ENCODE data around the gene GJB2. TPM values are rescaled to one million over a fixed set of nuclear protein-coding genes. Genes with fewer than 3 reads are reported as not detected.
A peak's percentile ranks its signal among the peaks of the same experiment; 100 is the strongest.

GJB2 gene
- total and polyA plus RNA-seq, 2 donors (not counting 1 experiment from before 2014, with no cell fraction given) = 0.09 TPM; not detected in 1

DNA sequence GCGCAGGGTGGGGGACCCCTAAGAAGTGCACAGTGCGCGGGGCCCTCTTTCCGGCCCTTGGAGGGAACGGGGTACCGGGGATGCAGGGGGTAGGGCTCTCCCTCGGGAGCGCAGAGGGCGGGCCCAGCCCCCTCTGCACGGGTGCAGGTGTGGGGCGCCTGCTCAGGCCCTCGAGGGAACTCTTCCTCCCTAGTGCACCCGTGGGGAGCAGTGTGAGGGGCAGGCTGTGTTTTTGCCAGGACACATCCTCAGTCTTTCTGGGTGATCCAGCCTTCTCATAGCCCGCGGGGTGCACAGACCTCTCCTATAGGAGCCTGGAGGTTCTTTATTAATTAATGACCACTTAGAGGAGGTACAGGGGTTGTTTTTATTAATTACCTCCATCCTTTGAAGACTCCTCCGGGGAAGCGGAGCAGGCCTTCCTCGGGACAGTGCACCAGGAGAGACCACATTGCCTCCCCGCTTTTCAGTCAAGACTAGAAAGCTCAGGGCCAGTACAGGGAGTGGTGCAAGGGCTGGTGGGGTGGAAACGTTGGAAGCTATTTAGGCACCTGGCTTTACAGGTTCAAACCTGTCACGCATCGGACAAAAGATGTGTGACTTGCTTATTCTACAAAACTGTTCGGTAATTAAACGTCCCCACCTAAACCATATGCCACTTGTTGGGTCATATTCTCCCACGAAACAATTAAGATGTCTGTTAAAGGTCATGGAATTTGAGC is 40.0 kb upstream of the GJB2 start:
- no peaks in the 10 kb centered on the region for H3K4me1 ChIP-seq (ENCODE audit: control insufficient read depth, extremely low read depth, insufficient read depth, low read length)
- H3K9me3 ChIP-seq (ENCODE audit: control insufficient read depth, insufficient read depth, low read depth, low read length) = no peaks in the 10 kb centered on the region
- no peaks in the 10 kb centered on the region for H3K36me3 ChIP-seq (ENCODE audit: control insufficient read depth, insufficient read depth, low read length)
- H3K4me3 ChIP-seq (replicated peaks in 1 of 4; ENCODE audit: control extremely low read depth in 1 of 4, insufficient read depth in 1 of 4, low read depth in 3 of 4, low read length in 4 of 4) = no peak overlapping the region
- H4K20me1 ChIP-seq (ENCODE audit: control insufficient read depth, extremely low read depth, insufficient read depth, low read length) = no peaks in the 10 kb centered on the region
- peaks cover 35% of the 10 kb centered on the region for H3K27me3 ChIP-seq (ENCODE audit: control insufficient read depth, insufficient read depth, low read length)
- no peak overlapping the region for H3K4me2 ChIP-seq (ENCODE audit: extremely low read depth, insufficient read depth, low read length)
- TF ChIP-seq EZH2 (IDR thresholded peaks at IDR 0.05; ENCODE audit: low read length, missing control alignments) = peak; percentile 76
- TF ChIP-seq, protein P1, sequence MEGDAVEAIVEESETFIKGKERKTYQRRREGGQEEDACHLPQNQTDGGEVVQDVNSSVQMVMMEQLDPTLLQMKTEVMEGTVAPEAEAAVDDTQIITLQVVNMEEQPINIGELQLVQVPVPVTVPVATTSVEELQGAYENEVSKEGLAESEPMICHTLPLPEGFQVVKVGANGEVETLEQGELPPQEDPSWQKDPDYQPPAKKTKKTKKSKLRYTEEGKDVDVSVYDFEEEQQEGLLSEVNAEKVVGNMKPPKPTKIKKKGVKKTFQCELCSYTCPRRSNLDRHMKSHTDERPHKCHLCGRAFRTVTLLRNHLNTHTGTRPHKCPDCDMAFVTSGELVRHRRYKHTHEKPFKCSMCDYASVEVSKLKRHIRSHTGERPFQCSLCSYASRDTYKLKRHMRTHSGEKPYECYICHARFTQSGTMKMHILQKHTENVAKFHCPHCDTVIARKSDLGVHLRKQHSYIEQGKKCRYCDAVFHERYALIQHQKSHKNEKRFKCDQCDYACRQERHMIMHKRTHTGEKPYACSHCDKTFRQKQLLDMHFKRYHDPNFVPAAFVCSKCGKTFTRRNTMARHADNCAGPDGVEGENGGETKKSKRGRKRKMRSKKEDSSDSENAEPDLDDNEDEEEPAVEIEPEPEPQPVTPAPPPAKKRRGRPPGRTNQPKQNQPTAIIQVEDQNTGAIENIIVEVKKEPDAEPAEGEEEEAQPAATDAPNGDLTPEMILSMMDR (conservative IDR thresholded peaks at IDR 0.05 in 1 of 2, IDR thresholded peaks at IDR 0.05 in 1 of 2; ENCODE audit: low read depth in 1 of 2, low read length in 2 of 2) = no peak
- H3K79me2 ChIP-seq (ENCODE audit: control insufficient read depth, insufficient read depth, low read length) = no peaks in the 10 kb centered on the region
- H3K9ac ChIP-seq (ENCODE audit: insufficient read depth, low read length) = no peak overlapping the region
- no peak for DNase-seq (ENCODE audit: low read depth in 2 of 2)
- no peak overlapping the region for H3K27ac ChIP-seq (ENCODE audit: insufficient read depth, low read length)
- no peak overlapping the region for H2AFZ ChIP-seq (ENCODE audit: low read length)

DNA sequence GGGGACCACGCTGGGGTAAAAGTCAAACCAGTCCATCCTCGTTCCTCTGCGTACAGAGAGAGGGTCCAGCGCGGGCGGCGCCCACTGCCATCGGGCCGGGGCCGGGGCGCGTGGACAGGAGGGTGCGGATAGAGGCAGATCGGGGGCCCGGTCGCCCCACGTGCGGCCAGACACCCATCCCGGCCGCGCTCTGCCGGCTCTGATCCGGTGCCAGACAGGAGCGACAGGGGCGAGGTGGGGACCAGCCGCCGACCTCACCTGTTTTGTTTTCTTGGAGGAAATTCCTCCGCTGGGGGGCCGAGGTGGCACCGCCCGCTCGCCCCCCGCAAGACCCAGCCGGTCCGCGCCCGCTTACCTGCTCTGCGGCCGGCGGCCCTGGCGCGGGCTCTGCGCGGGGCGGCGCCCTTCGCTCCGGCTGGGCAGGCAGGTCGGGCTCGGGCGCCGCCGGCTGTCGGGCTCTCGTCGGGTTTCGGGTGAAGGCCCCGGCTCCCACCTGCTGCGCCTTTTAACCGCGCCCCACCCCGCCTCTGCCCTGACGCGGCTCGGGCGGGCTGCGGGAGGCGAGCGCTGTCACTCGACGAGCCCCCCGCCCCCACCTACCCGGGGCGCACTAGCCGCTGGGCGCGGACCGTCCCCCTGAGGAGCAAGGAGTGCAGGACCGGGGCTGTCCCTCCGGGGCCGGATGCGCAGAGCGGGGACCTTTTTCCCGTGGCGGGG is 39.3 kb upstream of the GJB2 start, which contains the start of gene GJB6:
Gene GJB6 (minus strand): TSS at position 481 of the 717 bp plus-strand sequence. CDS start 8,839 bp downstream, outside the sequence.
- no peaks in the 10 kb centered on the region for H3K9me3 ChIP-seq (ENCODE audit: control insufficient read depth, insufficient read depth, low read depth, low read length)
- H3K27me3 ChIP-seq (ENCODE audit: control insufficient read depth, insufficient read depth, low read length) = peaks cover 35% of the 10 kb centered on the region
- H3K4me3 ChIP-seq (replicated peaks in 1 of 4; ENCODE audit: control extremely low read depth in 1 of 4, insufficient read depth in 1 of 4, low read depth in 3 of 4, low read length in 4 of 4) = no peak within 1 kb of the TSS
- no peaks in the 10 kb centered on the region for H3K4me1 ChIP-seq (ENCODE audit: control insufficient read depth, extremely low read depth, insufficient read depth, low read length)
- no peak for DNase-seq (ENCODE audit: low read depth in 2 of 2)
- H3K79me2 ChIP-seq (ENCODE audit: control insufficient read depth, insufficient read depth, low read length) = no peaks in the 10 kb centered on the region
- TF ChIP-seq, protein P1 (conservative IDR thresholded peaks at IDR 0.05 in 1 of 2, IDR thresholded peaks at IDR 0.05 in 1 of 2; ENCODE audit: low read depth in 1 of 2, low read length in 2 of 2) = no peak
- TF ChIP-seq EZH2 (IDR thresholded peaks at IDR 0.05; ENCODE audit: low read length, missing control alignments) = peak; percentile 90
- no peak within 1 kb of the TSS for H3K4me2 ChIP-seq (ENCODE audit: extremely low read depth, insufficient read depth, low read length)
- no peak within 1 kb of the TSS for H3K27ac ChIP-seq (ENCODE audit: insufficient read depth, low read length)
- no peak within 1 kb of the TSS for H2AFZ ChIP-seq (ENCODE audit: low read length)
- no peak within 1 kb of the TSS for H3K9ac ChIP-seq (ENCODE audit: insufficient read depth, low read length)
- no peaks in the 10 kb centered on the region for H4K20me1 ChIP-seq (ENCODE audit: control insufficient read depth, extremely low read depth, insufficient read depth, low read length)
- H3K36me3 ChIP-seq (ENCODE audit: control insufficient read depth, insufficient read depth, low read length) = no peaks in the 10 kb centered on the region

Data from fibroblast of lung (primary cell).